AG08395 (cell line): ENCODE data around the gene ARHGAP6.

ENCODE experiments used
- DNase-seq: peaks from one replicate; pipeline ENCODE4 v3.0.0; 2012; ENCODE audit warnings: mixed read lengths, low spot score

The ARHGAP6 gene

GRCh38 chrX:11351375-11352295, 314.1 kb downstream of the ARHGAP6 start:
- peak; percentile 57 for DNase-seq

DNA sequence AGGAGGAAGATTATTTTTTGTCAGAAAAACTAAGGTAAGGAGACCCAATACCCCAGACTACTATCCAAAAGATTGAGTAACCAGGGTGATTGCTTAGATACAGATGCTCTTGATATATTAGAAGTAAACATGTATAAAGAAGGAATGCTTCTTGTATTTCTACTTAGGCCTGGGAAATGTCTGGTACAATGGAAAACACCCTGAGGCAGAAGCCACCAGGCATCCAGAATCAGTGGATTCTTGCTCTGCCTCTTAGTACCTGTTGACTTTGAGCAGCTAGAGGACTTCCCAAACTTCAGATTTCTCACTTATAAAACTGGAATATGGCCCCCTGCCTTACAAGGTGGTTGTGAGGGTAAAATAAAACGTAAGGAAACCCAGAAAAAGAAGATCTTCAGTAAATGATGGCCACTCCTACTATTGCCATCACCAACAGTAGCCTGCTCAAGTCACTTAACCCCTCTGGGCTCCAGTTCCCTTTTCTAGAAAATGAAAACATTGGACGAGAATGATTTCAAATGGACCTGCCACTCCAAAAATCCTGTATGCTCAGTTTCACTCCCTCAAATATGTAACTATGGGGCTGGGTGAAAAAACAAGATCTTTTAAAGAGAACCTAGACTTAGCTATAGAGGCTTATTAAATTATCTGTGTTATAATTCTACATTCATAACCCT, 315.9 kb downstream of the ARHGAP6 start:
- no peak for DNase-seq

DNA sequence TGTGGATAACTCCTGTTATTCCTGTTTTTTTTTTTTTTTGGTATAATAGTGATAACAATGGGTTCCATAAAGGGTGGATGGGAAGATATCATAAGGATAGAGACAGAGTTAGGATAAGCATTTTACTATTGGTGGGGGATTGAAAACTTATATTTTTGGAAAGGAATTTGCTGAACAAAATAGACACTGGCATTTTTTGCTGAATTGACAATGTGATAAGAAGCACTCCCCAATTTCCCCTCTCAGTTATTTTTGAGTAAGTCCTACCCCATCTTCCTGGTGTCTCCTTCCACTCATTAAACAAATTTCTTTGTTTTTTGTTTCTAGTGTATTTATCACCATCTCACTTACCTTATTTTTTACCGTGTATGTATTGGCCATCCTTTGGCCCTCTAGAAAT, 316.7 kb downstream of the ARHGAP6 start:
- no peak for DNase-seq

GRCh38 chrX:11347300-11347699, 318.4 kb downstream of the ARHGAP6 start:
- DNase-seq, result no peak

DNA sequence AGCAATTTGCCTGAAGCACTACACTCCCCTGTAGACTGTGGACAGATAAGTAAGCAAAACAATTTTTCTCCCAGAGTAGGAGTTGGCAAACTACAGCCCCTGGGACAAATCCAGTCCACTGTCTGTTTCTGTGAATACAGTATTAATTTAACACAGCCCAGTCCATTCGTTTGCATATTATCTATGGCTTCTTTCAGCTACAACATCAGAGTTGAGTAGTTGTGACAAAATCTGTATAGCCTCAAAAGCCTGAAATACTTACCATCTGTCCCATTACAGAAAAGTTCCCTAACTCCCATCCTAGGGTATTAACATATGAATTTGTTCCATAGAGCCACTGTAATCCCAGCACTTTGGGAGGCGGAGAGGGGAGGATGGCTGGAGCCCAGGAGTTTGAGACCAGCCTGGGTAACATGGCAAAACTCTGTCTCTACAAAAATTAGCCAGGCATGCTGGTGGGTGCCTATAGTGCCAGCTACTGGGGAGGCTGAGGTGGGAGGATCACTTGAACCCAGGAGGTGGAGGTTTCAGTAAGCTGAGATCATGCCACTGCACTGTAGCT, 319.5 kb downstream of the ARHGAP6 start:
- no peak for DNase-seq

GRCh38 chrX:11342673-11343072, 323.0 kb downstream of the ARHGAP6 start:
- no peak for DNase-seq

DNA sequence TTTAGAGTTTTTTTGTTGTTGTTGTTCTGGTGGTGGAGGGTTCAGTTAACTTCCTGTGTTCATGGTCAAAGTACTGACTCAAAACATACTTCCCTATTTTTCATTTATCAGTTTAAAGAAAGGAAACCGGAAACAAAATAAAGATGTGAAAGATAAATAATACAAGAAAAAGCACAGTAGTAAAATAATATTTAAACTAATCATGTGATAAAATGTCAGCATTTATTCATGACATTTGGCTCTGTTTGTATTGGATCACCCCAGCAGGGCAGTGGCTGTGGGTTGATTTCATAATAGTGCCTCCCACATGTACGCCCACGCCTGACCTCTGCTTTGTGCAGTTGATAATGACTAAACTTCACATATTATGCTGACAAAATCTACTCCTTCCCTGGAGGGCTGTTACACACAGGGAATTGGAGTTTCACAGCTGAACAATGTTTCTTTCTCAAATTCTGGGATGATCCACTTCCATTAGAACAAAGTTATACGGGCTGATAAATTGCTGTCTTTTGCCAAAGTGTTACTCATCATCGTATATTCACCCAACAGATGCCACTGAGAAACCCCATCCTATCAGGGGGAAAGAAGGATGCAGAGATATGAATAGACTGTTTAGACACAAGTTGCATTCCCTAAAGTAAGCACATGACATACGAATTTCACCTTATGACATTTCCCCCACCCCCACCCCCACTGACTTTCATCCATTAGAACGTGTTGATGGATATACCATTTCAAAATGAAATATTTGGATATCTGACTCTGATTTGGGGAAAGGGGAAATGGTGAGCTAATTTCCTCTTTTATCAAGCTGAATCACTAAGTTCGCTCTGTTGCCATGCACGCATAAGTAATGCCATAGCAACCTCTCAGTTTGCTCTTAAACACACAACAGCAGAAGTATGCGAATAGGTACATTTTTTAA, 324.2 kb downstream of the ARHGAP6 start:
- DNase-seq, result peak; percentile 45

DNA sequence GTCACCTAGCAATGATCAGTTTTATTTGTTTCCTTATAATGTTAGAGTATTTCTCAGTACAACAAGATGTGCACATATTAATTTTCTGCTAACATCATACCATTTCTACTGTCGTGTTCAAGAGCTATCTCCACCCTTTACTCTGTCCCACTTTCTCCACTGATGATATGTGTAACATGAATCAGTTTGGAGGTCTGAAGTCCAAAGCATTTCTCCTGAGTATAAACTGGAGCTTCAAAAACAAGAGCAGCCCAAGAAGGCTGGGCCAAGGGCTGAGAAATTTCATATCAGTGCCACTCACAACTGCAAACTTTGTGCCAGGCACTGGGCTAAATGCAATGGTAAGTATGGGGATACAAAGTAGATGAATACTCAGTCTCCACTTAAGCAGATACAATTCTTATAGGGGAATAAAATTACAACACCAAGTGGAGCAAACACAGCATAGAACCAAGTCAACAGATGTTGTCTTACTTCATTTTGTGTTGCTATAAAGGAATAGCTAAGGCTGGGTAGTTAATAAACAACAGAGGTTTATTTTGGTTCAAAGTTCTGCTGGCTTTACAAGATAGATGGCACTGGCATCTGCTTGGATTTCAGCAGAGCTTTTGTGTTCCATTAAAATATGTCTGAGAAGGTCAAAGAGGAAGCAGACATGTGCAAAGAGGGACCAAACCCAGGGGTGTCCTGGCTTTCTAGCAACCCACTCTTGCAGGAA, 328.3 kb downstream of the ARHGAP6 start:
- no peak for DNase-seq

- no peak for DNase-seq
These were observed 329.5 kb downstream of the ARHGAP6 start for GRCh38 chrX:11336201-11336600.

GRCh38 chrX:11334165-11334564, 331.6 kb downstream of the ARHGAP6 start:
- no peak for DNase-seq

DNA sequence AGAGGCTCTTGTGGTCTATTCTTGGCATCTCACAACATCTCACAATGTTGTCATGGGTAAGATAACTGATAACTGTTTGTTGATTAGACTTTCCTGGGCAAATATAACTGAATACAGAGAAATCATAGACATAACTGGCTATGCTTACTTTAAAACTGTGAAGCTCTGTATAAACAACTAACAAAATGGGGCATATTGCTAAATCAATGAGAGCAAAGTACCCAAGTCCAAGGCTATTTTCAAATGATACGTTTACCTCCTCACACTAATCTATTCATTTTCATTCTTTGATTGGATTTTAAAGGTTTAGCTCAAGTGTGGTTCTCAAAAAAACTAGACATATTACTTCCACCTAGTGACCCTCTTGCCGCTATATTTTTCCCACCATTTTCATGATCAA, 333.9 kb downstream of the ARHGAP6 start:
- no peak for DNase-seq

GRCh38 chrX:11329021-11329420, 336.7 kb downstream of the ARHGAP6 start:
- DNase-seq, result no peak

GRCh38 chrX:11328134-11328533, 337.6 kb downstream of the ARHGAP6 start:
- DNase-seq, result no peak

GRCh38 chrX:11321986-11322385, 343.7 kb downstream of the ARHGAP6 start:
- no peak for DNase-seq

GRCh38 chrX:11319806-11320520, 345.8 kb downstream of the ARHGAP6 start:
- no peak for DNase-seq

GRCh38 chrX:11311706-11312105, 354.0 kb downstream of the ARHGAP6 start:
- DNase-seq, result no peak

- no peak for DNase-seq
These were observed 356.5 kb downstream of the ARHGAP6 start for GRCh38 chrX:11309220-11309619.

- DNase-seq, result no peak
These were observed 360.1 kb downstream of the ARHGAP6 start for GRCh38 chrX:11305641-11306040.

- no peak for DNase-seq
These were observed 360.9 kb downstream of the ARHGAP6 start for GRCh38 chrX:11304829-11305228.

GRCh38 chrX:11298600-11298999, 367.1 kb downstream of the ARHGAP6 start:
- DNase-seq, result no peak

DNA sequence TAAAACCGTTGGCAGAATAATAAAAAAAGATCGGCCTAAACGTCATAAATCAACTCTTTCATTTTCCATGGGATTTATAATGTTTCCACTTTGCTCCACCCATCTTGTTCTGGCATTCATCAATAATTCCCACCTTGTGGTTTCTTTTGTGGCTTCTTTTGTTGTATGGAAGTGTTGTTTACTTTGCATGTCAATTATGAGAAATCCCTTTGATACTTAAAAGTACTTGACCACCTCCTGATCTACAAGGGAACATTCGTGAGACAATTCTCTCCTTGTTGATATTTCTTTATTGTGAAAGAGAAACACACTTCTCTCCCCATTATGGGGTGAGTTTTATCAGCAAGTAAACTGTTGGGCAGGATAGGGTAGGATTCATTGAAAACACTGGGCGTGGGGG, 369.7 kb downstream of the ARHGAP6 start:
- DNase-seq, result no peak
